ENCODE results near the gene HOXB3.
"Not testable (repeated sequence)": the region's sequence is repeated elsewhere in the genome, so short reads cannot be mapped to it uniquely, and the experiment has no call there.

HOXB3 gene

GRCh38 chr17:48515925-48516900, 73.8 kb downstream of the HOXB3 start:
- DNase-seq: no peak

- no peak for DNase-seq
Measured at GRCh38 chr17:48514477-48514876, 75.6 kb downstream of the HOXB3 start.

GRCh38 chr17:48513666-48514455, 76.2 kb downstream of the HOXB3 start:
- DNase-seq: no peak

- DNase-seq: no peak
Measured at GRCh38 chr17:48513097-48513496, 76.9 kb downstream of the HOXB3 start.

GRCh38 chr17:48510761-48511604, 79.1 kb downstream of the HOXB3 start:
- no peak for DNase-seq

GRCh38 chr17:48510381-48510760, 79.7 kb downstream of the HOXB3 start:
- no peak for DNase-seq

- DNase-seq: not testable (repeated sequence)
Measured at GRCh38 chr17:48509708-48510107, 80.3 kb downstream of the HOXB3 start.

GRCh38 chr17:48506246-48506645, 83.8 kb downstream of the HOXB3 start:
- DNase-seq: no peak

GRCh38 chr17:48505788-48506187, 84.3 kb downstream of the HOXB3 start:
- DNase-seq: peak; percentile 87

GRCh38 chr17:48504953-48505352, 85.1 kb downstream of the HOXB3 start:
- DNase-seq: no peak

GRCh38 chr17:48503747-48504146, 86.3 kb downstream of the HOXB3 start:
- no peak for DNase-seq

- no peak for DNase-seq
Measured at GRCh38 chr17:48502901-48503300, 87.1 kb downstream of the HOXB3 start.

GRCh38 chr17:48502312-48502711, 87.7 kb downstream of the HOXB3 start:
- DNase-seq: no peak

GRCh38 chr17:48500435-48501426, 89.3 kb downstream of the HOXB3 start:
- DNase-seq: no peak

GRCh38 chr17:48499735-48500434, 90.2 kb downstream of the HOXB3 start:
- DNase-seq: no peak

- no peak for DNase-seq
Measured at GRCh38 chr17:48499248-48499647, 90.8 kb downstream of the HOXB3 start.
